LNCAP (cell line): ENCODE results near the gene ACP1.

Source experiments
- TF ChIP-seq, protein P1 (sequence below): fragments of 450-650 bp; IDR thresholded peaks from 2 replicates; pipeline ENCODE4 v1.5.1; 2017; ENCODE audit warnings: mild to moderate bottlenecking

ACP1 gene

GRCh38 chr2:268323-268722, 3.6 kb downstream of the ACP1 start:
- TF ChIP-seq, protein P1, sequence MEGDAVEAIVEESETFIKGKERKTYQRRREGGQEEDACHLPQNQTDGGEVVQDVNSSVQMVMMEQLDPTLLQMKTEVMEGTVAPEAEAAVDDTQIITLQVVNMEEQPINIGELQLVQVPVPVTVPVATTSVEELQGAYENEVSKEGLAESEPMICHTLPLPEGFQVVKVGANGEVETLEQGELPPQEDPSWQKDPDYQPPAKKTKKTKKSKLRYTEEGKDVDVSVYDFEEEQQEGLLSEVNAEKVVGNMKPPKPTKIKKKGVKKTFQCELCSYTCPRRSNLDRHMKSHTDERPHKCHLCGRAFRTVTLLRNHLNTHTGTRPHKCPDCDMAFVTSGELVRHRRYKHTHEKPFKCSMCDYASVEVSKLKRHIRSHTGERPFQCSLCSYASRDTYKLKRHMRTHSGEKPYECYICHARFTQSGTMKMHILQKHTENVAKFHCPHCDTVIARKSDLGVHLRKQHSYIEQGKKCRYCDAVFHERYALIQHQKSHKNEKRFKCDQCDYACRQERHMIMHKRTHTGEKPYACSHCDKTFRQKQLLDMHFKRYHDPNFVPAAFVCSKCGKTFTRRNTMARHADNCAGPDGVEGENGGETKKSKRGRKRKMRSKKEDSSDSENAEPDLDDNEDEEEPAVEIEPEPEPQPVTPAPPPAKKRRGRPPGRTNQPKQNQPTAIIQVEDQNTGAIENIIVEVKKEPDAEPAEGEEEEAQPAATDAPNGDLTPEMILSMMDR = no peak

- TF ChIP-seq, protein P1 = no peak
These were observed 4.7 kb downstream of the ACP1 start for GRCh38 chr2:269356-270030.

GRCh38 chr2:270861-271260, 6.1 kb downstream of the ACP1 start:
- TF ChIP-seq, protein P1 = no peak

- TF ChIP-seq, protein P1 = no peak
These were observed 7.2 kb downstream of the ACP1 start for GRCh38 chr2:271917-272316.

GRCh38 chr2:273333-273732, 8.6 kb downstream of the ACP1 start:
- TF ChIP-seq, protein P1 = no peak

DNA sequence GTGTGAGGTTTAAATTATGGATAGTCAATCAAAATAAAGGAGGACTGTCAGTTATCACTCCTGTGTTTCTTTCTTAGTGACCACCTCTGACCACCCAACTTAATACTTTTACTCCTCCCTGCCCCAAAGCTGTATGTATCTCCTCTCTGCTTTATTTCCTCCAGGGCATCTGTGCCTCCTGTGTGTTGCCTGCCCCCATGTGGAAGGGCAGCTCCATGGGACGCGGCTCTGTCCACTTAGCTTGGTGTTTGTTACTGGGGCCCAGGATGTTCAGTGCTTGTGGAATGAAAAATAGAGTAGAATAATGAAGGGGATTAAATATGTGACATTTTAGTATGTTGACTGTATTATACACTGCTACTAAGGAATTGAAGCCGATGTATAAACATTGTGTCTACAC, 9.8 kb downstream of the ACP1 start:
- TF ChIP-seq, protein P1 = no peak

DNA sequence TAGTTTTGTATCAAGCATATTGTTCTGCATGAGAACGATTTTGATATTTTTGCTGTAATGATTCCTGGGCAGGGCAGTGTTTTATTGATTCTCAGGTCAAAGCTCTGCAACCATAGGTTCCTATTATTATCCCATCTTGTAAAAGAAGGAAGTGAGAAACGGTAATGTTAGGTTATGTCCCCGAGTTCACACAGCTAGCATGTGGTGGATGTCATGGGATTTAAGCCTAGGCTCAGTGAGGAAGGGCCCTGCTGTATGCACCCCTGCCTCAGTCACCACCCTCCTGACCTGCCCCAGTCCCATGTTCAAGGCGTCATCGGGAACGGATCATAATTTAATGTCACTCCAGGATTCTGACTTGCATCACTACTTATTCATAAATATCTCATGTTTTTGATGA, 10.7 kb downstream of the ACP1 start:
- TF ChIP-seq, protein P1 = no peak
